HG03097 (cell line): ENCODE results near the gene MLYCD.

Experiments used
- ATAC-seq: cut with Tn5 transposase; IDR thresholded peaks from one replicate; pipeline ENCODE4 v1.9.1; 2021; ENCODE audit not compliant: unreplicated experiment, low FRiP score

The MLYCD gene

GRCh38 chr16:83953796-83954576 is 55.1 kb downstream of the MLYCD start:
- no peak for ATAC-seq

GRCh38 chr16:83954577-83955016 is 55.7 kb downstream of the MLYCD start:
- ATAC-seq: no peak

GRCh38 chr16:83955218-83956130 is 56.6 kb downstream of the MLYCD start:
- no peak for ATAC-seq

DNA sequence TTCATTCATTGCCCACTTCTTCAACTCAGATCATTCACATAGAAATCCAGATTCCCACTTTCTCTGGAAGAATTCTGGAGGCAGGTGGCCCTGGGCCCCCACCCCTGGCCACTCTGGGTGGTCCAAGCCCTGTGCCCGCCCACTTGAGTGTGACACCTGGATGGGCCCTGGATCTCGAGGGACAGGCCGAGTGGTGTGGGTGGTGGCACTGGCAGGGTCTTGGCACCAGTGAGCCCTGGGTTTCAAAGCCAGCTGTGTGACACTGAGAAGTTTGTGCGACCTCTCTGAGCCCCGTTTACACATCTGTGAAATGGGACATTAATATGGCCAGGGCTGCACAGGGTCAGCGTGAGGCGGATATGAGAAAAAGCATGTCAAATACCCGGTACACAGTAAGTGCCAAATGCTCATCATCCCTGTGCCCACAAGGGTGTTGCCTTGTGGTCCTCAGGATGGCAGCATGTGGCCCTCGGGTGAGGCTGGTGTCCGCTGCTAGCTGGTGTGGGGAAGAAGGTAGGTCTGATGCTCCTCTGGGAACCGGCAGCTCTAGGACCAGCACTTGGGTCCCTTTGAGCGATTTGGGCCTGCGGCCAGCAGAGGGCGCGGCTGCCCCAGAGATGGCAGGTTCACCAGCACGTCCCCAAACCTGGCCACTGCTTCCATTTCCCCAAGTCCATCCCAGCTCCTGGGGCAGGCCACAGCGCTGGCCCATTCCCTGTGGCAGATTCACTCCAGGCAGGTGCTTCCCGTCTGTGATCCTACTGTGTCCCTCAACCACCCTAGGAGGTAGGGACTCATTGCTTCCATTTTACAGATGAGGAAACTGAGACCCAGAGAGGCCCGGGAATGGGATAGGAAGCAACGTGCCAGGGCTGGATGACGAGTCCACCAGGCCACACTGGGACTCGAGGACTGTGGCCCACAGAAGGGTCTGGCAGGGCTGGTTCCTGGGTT is 57.7 kb downstream of the MLYCD start:
- ATAC-seq: no peak

GRCh38 chr16:83957296-83957855 is 58.5 kb downstream of the MLYCD start:
- ATAC-seq: no peak

DNA sequence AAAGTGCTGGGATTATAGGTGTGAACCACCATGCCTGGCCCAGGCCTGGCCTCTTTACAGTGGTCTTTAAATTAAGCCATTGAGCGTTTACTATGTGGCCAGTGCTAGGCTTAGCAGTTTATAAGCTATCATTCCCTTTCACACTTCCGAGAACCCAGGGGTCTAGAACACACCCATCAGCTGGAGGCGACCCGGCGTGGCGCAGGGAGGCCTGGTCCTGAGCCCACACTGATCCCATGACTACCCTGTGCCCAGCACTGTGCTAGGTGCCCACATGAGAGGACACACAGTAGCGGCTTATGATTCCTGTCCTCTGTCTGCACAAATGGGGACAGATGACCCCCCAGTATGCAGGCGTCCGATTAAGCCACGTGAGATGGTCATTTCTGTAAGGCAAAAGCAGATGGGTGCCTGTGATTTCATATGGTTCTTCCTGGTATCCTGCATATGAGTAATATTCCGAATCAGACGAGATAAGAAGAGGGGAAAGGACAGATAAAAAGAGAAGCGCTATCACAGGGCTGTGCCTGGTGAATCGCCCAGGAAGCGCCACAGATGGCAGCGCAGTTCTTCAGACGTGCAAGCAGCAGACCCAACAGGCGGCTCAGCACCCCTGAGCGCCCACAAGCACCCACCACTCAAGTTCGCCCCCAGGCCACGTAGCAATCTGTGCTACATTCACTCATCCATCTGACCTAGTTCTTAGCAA is 59.4 kb downstream of the MLYCD start:
- ATAC-seq: no peak

GRCh38 chr16:83958846-83959565 is 60.1 kb downstream of the MLYCD start:
- no peak for ATAC-seq

DNA sequence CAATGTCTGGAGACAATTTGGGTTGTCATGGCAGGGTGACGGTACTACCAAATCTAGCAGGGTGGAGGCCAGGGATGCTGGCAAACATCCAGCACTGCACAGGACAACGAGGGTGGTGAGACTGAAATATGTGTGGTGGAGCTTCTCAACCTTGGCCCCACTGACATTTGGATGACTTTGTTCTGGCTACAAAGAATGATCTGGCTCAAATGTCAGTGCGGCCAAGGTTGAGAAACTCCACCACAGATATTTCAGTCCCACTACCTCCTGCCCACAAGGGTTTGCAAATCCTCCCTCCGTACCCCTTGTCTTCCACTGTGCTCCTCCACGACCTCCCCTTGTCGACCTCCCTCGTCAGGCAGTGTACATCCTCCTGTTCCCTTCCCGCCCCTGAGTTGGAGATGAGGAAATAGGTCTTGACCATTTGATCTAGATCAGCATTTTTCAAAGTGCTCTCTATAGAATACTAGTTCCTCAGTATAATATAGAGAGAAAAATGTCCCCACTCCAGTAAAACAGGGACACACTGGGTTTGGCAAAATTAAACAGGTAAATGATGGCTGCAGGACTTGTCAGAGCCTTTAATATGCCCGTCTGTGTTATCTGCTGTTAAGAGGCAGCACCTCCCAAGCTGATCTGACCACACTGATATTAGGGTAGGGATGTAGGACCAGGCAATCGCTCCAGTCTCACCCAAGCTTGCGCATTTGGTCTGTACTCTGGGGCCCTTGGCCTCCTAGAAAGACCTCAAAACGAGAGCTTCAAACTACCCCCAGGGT is 60.9 kb downstream of the MLYCD start:
- ATAC-seq: no peak

GRCh38 chr16:83960521-83961249 is 61.8 kb downstream of the MLYCD start:
- ATAC-seq: no peak

DNA sequence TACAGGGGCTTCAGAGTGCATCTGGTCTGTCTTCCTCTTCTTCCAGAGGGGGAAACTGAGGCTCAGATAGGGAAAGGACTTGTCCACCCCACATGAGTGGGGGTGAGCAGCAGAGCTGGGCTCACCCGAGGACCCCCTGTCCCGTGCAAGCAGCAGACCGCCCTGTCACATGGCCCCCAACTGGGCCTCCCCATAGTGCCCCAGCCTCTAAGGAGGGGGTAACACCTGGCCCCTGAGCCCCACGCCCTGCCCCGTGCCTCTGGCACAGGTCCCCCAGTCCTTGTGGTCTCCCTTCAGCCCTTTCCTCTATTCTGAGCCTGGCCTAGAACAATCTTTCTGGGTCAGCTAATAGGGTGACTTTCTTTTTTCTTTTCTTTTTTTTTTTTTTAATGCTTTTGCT is 62.7 kb downstream of the MLYCD start:
- ATAC-seq: no peak

DNA sequence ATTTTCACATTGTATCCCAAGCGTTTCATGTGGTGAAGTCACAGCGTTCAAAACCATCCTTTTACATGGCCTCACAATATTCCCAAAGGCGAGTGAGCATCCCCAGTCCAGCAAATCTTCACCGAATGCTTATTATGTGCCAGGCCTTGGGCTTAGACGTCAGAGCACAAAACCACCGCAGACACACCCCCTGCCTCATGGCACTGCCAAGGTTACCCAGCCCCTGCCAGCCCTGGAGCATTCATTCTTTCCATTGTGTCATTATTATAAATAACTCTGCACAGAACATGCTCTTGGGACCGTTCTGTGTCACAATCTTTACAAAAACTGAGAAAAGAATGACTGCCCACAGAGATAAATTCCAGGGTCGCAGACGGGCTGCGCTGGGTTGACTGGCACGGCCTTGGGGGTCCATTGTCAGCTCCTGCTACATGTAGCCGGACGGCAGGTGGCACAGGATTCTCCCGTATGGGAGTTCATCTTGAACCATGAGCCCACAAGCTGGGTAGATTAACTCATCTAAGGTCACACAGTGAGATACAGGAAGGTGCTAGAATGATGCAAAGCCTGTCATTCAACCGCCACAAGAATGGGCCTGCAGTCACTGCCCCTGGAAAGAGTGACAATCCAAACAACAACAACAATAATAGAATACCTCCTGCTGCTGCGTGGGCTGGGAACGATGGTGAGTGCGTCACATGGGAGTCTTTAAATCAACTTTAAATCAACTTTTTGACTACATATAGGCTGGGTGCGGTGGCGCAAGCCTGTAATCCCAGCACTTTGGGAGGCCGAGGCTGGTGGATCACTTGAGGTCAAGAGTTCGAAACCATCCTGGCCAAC is 64.6 kb downstream of the MLYCD start:
- no peak for ATAC-seq

GRCh38 chr16:83964684-83965443 is 65.9 kb downstream of the MLYCD start:
- ATAC-seq: no peak

GRCh38 chr16:83965444-83966152 is 66.7 kb downstream of the MLYCD start:
- no peak for ATAC-seq

GRCh38 chr16:83966153-83966696 is 67.3 kb downstream of the MLYCD start:
- no peak for ATAC-seq

DNA sequence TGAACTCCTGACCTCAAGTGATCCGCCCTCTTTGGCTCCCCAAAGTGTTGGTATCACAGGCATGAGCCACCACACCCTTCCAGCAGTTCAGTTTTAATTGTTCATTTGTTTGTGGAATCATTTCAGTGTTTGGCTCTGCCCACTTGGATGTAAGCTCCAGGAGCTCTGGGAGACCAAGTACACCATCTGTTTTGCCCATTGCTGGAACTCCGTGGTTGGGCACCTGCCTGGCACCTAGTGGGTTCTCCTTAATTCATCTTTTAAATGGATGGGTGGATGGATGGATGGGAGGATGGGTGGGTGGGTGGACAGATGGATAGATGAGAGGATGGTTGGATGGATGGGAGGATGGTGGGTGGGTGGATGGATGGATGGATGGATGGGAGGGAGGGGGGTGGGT is 68.2 kb downstream of the MLYCD start:
- no peak for ATAC-seq
